GM12878 (cell line): ENCODE results near the gene NTF3. TPM values are rescaled to one million over a fixed set of nuclear protein-coding genes. Genes with fewer than 3 reads are reported as not detected.

Source experiments
- EP300 ChIP-seq, 2 experiments: fragments of 150-350 bp in 1 of 2; IDR thresholded peaks; 2 replicates each; pipeline ENCODE4 v1.6.1; 2011 to 2012; ENCODE audit warnings: low read depth in 2 of 2, low read length in 2 of 2, borderline replicate concordance in 1 of 2, improper control_type of control experiment in 1 of 2, inconsistent platforms in 1 of 2; ENCODE audit not compliant: control insufficient read depth in 1 of 2
- EZH2 ChIP-seq: IDR thresholded peaks from 2 replicates; pipeline ENCODE4 v1.6.1; 2012; ENCODE audit warnings: low read depth, mild to moderate bottlenecking, control low read depth, inconsistent platforms, low read length, borderline replicate concordance; ENCODE audit not compliant: control insufficient read depth
- HCFC1 ChIP-seq: fragments of 150-350 bp; IDR thresholded peaks from 2 replicates; pipeline ENCODE4 v1.6.1; 2014; ENCODE audit warnings: low read length
- HDAC6 ChIP-seq: fragments of 200-600 bp; sonication (generic); IDR thresholded peaks from one replicate; pipeline ENCODE4 v1.8.0; 2017; ENCODE audit warnings: antibody characterized with exemption; ENCODE audit not compliant: unreplicated experiment
- JUNB ChIP-seq: IDR thresholded peaks from 2 replicates; pipeline ENCODE4 v1.6.1; 2016; ENCODE audit warnings: antibody characterized with exemption, mild to moderate bottlenecking
- RBBP5 ChIP-seq: fragments of 200-600 bp; sonication (generic); conservative IDR thresholded peaks from 2 replicates; pipeline ENCODE4 v1.6.1; 2016
- RELA ChIP-seq: fragments of 450-650 bp; IDR thresholded peaks from 2 replicates; pipeline ENCODE4 v1.8.0; 2014; ENCODE audit warnings: borderline replicate concordance; ENCODE audit not compliant: partially characterized antibody
- WRNIP1 ChIP-seq: IDR thresholded peaks from 2 replicates; pipeline ENCODE4 v1.6.1; 2011; ENCODE audit warnings: low read depth, low read length, improper control_type of control experiment, borderline replicate concordance
- ZNF217 ChIP-seq: fragments of 450-650 bp; IDR thresholded peaks from 2 replicates; pipeline ENCODE4 v1.6.1; 2017; ENCODE audit warnings: antibody characterized with exemption, mild to moderate bottlenecking
- ZNF384 ChIP-seq: IDR thresholded peaks from 2 replicates; pipeline ENCODE4 v1.6.1; 2012; ENCODE audit warnings: low read depth, mild to moderate bottlenecking, low read length, improper control_type of control experiment, borderline replicate concordance
- ZSCAN29 ChIP-seq: fragments of 450-650 bp; IDR thresholded peaks from 2 replicates; pipeline ENCODE4 v1.6.1; 2017; ENCODE audit warnings: mild to moderate bottlenecking, moderate library complexity
- polyA plus RNA-seq, 11 experiments: library from polyadenylated mRNA; depleted of rRNA in 4 of 11; unstranded in 6 of 11; stranded (reverse) in 5 of 11; fragments of >200 nt; fragmentation: Nextera tagmentation in 4 of 11; fragmentation: Illumina TruSeq in 1 of 11; extraction: Ambion mirVana in 4 of 11; extraction: Trizol in 1 of 11; gene quantifications; 1 replicate in 1 of 11; 2 replicates in 10 of 11; pipeline versions ENCODE4 v1.2.1 to v1.2.3, GENCODE V29; 2011 to 2016; ENCODE audit warnings: inconsistent platforms in 2 of 11, missing spikeins in 2 of 11, low read depth in 1 of 11
- total RNA-seq, 4 experiments: library from RNA; depleted of rRNA in 3 of 4; stranded (reverse); fragments of >200 nt in 3 of 4; fragmentation: Illumina TruSeq in 1 of 4; extraction: Trizol in 1 of 4; gene quantifications; 2 replicates each; pipeline versions ENCODE4 v1.2.1 to v1.2.3, GENCODE V29; 2013 to 2021
- TF ChIP-seq, protein P1 (sequence below): fragments of 150-350 bp; IDR thresholded peaks from 2 replicates; pipeline ENCODE4 v1.6.1; 2014; ENCODE audit warnings: mild to moderate bottlenecking, low read depth, low read length
- TF ChIP-seq, protein P2 (sequence below): fragments of 450-650 bp; formaldehyde crosslinking; IDR thresholded peaks from 2 replicates; pipeline ENCODE4 v1.5.0; 2022; ENCODE audit warnings: mild to moderate bottlenecking, missing genetic modification characterization

The NTF3 gene
- total and polyA plus RNA-seq, 10 of the 15 experiments (the other 5 are each of a cell fraction or from before 2014, with no cell fraction given): 0.07 TPM; not detected in 9

DNA sequence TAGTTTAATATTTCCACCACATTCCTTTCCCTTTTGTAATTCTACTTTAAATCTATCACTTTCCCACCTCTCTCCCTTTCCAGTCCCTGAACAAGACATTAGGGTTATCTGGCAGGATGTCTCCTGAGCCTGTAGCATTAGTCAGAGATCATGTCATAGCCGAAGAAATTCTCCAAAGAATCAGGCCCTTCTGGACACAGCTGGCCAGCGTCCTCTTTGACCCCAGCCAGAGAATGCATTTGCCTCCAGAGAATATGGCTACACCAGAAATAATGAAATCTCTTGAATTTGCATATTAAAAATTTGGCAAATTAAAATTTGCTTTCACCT lies 56.7 kb downstream of the NTF3 start (continued):
- TF ChIP-seq, protein P1, sequence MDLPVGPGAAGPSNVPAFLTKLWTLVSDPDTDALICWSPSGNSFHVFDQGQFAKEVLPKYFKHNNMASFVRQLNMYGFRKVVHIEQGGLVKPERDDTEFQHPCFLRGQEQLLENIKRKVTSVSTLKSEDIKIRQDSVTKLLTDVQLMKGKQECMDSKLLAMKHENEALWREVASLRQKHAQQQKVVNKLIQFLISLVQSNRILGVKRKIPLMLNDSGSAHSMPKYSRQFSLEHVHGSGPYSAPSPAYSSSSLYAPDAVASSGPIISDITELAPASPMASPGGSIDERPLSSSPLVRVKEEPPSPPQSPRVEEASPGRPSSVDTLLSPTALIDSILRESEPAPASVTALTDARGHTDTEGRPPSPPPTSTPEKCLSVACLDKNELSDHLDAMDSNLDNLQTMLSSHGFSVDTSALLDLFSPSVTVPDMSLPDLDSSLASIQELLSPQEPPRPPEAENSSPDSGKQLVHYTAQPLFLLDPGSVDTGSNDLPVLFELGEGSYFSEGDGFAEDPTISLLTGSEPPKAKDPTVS: no peak
- TF ChIP-seq HCFC1 (no peak), HDAC6 (no peak), ZNF384 (no peak), EP300 (IDR thresholded peaks at IDR 0.05; ENCODE audit: borderline replicate concordance in 1 of 2, control insufficient read depth in 1 of 2, low read depth in 2 of 2, low read length in 2 of 2) (no peak), JUNB (no peak), ZSCAN29 (no peak), ZNF217 (no peak), WRNIP1 (no peak), RBBP5 (no peak), RELA (no peak), EZH2 (no peak)
- TF ChIP-seq, protein P2, sequence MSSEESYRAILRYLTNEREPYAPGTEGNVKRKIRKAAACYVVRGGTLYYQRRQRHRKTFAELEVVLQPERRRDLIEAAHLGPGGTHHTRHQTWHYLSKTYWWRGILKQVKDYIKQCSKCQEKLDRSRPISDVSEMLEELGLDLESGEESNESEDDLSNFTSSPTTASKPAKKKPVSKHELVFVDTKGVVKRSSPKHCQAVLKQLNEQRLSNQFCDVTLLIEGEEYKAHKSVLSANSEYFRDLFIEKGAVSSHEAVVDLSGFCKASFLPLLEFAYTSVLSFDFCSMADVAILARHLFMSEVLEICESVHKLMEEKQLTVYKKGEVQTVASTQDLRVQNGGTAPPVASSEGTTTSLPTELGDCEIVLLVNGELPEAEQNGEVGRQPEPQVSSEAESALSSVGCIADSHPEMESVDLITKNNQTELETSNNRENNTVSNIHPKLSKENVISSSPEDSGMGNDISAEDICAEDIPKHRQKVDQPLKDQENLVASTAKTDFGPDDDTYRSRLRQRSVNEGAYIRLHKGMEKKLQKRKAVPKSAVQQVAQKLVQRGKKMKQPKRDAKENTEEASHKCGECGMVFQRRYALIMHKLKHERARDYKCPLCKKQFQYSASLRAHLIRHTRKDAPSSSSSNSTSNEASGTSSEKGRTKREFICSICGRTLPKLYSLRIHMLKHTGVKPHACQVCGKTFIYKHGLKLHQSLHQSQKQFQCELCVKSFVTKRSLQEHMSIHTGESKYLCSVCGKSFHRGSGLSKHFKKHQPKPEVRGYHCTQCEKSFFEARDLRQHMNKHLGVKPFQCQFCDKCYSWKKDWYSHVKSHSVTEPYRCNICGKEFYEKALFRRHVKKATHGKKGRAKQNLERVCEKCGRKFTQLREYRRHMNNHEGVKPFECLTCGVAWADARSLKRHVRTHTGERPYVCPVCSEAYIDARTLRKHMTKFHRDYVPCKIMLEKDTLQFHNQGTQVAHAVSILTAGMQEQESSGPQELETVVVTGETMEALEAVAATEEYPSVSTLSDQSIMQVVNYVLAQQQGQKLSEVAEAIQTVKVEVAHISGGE: no peak
